SK-N-MC (cell line): Measurements from ENCODE around the gene LRP5.
"Not testable (repeated sequence)": the region's sequence is repeated elsewhere in the genome, so short reads cannot be mapped to it uniquely, and the experiment has no call there.

Experiments
- DNase-seq: peaks from one replicate; pipeline ENCODE4 v3.0.0-alpha.2; 2011; ENCODE audit warnings: low read depth, low spot score
- H3K27ac ChIP-seq: fragments of 200-600 bp; sonication (generic); 2 replicates; pipeline ENCODE4 v1.5.1; 2016; ENCODE audit warnings: mixed run types
- H3K36me3 ChIP-seq: fragments of 200-600 bp; sonication (generic); 2 replicates; pipeline ENCODE4 v1.6.1; 2017; ENCODE audit warnings: antibody characterized with exemption, low read length, mixed read lengths; ENCODE audit not compliant: insufficient read depth
- H3K4me3 ChIP-seq: fragments of 200-600 bp; sonication (generic); 2 replicates; pipeline ENCODE4 v1.5.1; 2016
- H3K9ac ChIP-seq: fragments of 200-600 bp; sonication (generic); 2 replicates; pipeline ENCODE4 v1.8.0; 2017; ENCODE audit warnings: mixed run types, mixed read lengths; ENCODE audit not compliant: insufficient read length
- H3K9me3 ChIP-seq: fragments of 200-600 bp; sonication (generic); 2 replicates; pipeline ENCODE4 v1.6.1; 2017; ENCODE audit warnings: low read depth, mild to moderate bottlenecking, antibody characterized with exemption, low read length, moderate library complexity, mixed read lengths
- EZH2 ChIP-seq: fragments of 200-600 bp; sonication (generic); IDR thresholded peaks from one replicate; pipeline ENCODE4 v1.6.1; 2017; ENCODE audit warnings: antibody characterized with exemption
- FOXP2 ChIP-seq: optimal IDR thresholded peaks from 2 replicates; pipeline ENCODE3; 2011; ENCODE audit warnings: mild to moderate bottlenecking, moderate library complexity; ENCODE audit not compliant: insufficient read depth; ENCODE audit errors: extremely low read length, control extremely low read depth
- POLR2AphosphoS5 ChIP-seq: IDR thresholded peaks from 2 replicates; pipeline ENCODE4 v1.6.1; 2012; ENCODE audit warnings: mild to moderate bottlenecking, low read depth, low read length, borderline replicate concordance

The LRP5 gene

GRCh38 chr11:68468217-68468828, 155.9 kb downstream of the LRP5 start:
- Histone ChIP-seq H3K9me3 (no peaks in the 10 kb centered on the region), H3K9ac (no peak overlapping the region), H3K27ac (no peak overlapping the region), H3K36me3 (peaks cover 74% of the 10 kb centered on the region), H3K4me3 (no peak overlapping the region)
- DNase-seq, result no peak
- TF ChIP-seq FOXP2 (no peak), POLR2AphosphoS5 (no peak), EZH2 (no peak)

DNA sequence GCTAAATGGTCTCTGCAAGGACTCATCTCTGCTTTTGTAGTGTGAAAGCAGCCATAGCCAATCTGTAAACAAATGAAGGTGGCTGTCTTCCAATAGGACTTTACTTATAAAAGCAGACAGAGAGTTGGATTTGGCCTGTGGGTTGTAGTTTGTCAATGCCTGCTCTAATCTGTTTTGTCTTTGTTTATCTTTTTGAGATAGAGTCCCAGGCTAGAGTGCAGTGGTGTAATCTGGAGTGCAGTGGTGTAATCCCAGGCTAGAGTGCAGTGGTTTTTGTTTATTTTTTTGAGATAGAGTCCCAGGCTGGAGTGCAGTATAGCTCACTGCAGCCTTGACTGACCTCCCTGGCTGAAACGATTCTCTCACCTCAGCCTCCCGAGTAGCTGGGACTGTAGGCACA, 156.7 kb downstream of the LRP5 start:
- no peaks in the 10 kb centered on the region for H3K9me3 ChIP-seq
- DNase-seq, result no peak
- TF ChIP-seq FOXP2 (no peak), EZH2 (no peak), POLR2AphosphoS5 (no peak)
- H3K36me3 ChIP-seq, result peaks cover 76% of the 10 kb centered on the region
- H3K4me3 ChIP-seq, result no peak overlapping the region
- H3K27ac ChIP-seq, result no peak overlapping the region
- H3K9ac ChIP-seq, result no peak overlapping the region

DNA sequence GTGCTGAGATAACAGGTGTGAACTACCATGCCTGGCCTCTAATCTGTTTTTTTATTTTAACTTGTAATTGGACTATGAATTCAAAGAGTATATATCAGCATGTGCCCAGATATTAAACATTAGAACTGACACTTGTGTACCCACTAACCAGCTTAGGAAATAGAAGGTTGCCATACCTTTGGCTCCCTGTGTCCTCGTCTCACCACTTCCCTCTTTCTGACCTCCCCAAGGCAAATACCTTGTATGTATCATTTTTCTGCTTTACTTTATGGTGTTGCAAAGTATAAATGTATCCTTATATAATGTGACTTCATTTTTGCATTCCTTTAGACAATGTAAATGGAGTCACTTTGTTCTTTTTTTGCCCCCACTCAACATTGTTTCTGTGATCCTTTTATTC, 157.3 kb downstream of the LRP5 start:
- no peak overlapping the region for H3K9ac ChIP-seq
- no peak overlapping the region for H3K27ac ChIP-seq
- H3K4me3 ChIP-seq, result no peak overlapping the region
- no peaks in the 10 kb centered on the region for H3K9me3 ChIP-seq
- no peak for DNase-seq
- H3K36me3 ChIP-seq, result peaks cover 80% of the 10 kb centered on the region
- TF ChIP-seq EZH2 (no peak), POLR2AphosphoS5 (no peak), FOXP2 (no peak)

DNA sequence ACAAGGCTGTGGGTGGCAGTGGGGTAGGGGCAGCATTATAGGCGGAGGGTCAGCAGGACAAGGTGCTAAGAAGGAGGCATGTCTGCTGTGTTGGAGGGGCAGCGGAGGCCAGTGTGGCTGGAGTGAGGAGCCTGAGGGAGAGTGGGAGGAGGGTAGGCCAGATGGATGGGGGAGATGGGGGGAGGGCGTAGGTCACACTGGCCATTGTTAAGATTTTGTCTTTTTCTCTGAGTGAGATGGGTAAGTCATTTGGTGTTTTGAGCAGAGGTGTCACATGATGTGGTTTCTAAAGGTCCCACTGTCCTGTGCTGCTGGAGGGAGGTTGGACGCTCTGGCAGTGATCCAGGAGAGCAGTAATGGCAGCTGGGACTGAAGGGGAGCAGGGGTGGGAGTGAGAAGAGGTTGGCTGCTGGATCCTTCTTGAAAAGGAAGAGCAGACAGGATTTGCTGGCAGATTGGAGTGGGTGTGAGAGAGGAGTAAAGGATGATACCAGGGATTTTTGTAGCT, 158.0 kb downstream of the LRP5 start:
- TF ChIP-seq POLR2AphosphoS5 (no peak), EZH2 (no peak), FOXP2 (no peak)
- no peak overlapping the region for H3K9ac ChIP-seq
- no peak overlapping the region for H3K4me3 ChIP-seq
- H3K9me3 ChIP-seq, result no peaks in the 10 kb centered on the region
- peaks cover 77% of the 10 kb centered on the region for H3K36me3 ChIP-seq
- no peak overlapping the region for H3K27ac ChIP-seq
- DNase-seq, result no peak

DNA sequence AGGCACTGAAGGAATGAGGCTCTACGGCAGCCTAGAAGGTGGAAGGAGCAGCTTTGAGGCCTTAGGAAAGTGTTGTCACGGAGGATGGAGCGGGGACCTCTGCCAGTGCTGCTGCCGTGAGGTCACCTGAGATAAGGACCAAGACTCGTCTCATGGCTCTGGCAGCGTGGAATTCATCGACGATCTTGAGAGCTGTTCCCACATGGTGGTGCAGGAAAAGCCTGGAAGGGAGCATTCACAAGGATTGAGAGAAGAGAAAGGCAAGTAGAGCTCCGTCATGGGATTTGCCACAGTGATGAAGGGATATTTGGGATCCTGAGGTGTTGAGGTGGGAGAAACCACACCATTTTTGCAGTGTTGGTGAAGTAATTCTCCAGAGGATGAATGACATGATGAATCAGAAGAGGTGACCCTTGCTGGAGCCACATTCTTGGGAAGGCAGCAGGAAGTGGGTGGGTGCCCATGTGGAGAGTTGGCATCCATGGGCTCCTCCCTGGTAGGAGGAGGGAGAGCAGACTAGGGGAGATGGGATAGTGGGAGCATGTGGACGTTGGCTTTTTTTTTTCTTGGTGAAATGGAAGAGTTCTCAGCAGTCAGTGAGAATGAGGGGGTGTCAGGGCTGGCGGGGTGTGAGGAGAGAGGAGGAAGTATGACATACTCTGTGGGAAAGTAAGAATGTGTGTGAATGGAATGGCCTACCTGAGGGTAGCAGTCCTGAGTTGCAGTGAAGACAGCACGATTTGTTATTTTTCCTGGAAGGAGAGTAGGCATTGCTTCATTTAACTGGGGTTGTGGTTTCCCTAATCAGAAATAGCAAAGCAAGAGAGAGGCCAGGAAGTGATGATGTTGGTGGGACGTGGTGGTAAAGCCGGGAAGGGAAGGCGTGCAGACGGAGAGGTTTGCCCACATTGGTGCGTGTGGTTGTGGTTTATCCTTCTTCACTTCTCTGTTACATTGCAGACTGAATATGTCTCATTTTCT, 159.3 kb downstream of the LRP5 start:
- DNase-seq, result no peak
- Histone ChIP-seq H3K9ac (no peak overlapping the region), H3K36me3 (peaks cover 68% of the 10 kb centered on the region), H3K9me3 (no peaks in the 10 kb centered on the region), H3K27ac (no peak overlapping the region), H3K4me3 (no peak overlapping the region)
- TF ChIP-seq POLR2AphosphoS5 (no peak), EZH2 (no peak), FOXP2 (no peak)

DNA sequence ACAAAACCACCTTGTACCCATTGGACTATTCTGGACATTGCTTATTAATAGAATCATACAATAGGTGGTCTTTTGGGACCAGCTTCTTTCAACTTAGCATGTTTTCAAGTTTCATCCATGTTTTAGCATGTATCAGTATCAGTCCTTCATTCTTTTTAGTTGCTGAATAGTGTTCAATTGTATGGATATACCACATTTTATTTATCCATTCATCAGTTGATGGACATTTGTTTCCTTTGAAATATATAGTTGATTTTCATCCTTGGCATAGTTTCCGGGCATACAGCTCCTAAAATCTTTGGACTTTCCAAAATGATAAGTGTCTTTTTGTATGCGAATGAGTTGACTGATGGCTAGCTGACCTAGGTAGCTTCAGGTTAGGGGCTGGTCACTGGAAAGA, 160.4 kb downstream of the LRP5 start:
- no peak overlapping the region for H3K27ac ChIP-seq
- TF ChIP-seq EZH2 (no peak), POLR2AphosphoS5 (no peak), FOXP2 (no peak)
- no peak overlapping the region for H3K9ac ChIP-seq
- no peak for DNase-seq
- no peak overlapping the region for H3K4me3 ChIP-seq
- peaks cover 69% of the 10 kb centered on the region for H3K36me3 ChIP-seq
- no peaks in the 10 kb centered on the region for H3K9me3 ChIP-seq

DNA sequence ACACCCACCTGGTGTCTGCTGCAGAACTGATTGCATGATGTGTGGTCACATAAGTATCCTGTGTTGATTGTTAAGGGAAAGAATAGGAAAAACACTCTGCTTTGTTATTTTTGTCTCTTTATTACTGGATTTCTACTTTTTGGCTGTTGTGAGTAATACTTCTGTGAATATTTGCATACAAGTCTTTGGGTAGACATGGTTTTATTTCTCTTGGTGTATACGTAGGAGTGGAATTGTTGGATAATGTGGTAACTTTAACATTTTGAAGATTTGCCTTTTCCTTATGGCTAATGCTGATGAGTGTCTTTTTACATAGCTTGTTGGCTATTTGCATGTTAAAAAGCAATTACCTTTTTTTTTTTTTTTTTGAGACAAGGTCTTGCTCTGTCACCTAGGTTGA, 161.3 kb downstream of the LRP5 start:
- TF ChIP-seq EZH2, result no peak
- no peak for TF ChIP-seq FOXP2
- no peak for TF ChIP-seq POLR2AphosphoS5
- Histone ChIP-seq H3K27ac (no peak overlapping the region), H3K9ac (no peak overlapping the region), H3K4me3 (no peak overlapping the region), H3K36me3 (peaks cover 69% of the 10 kb centered on the region), H3K9me3 (no peaks in the 10 kb centered on the region)
- DNase-seq, result no peak

DNA sequence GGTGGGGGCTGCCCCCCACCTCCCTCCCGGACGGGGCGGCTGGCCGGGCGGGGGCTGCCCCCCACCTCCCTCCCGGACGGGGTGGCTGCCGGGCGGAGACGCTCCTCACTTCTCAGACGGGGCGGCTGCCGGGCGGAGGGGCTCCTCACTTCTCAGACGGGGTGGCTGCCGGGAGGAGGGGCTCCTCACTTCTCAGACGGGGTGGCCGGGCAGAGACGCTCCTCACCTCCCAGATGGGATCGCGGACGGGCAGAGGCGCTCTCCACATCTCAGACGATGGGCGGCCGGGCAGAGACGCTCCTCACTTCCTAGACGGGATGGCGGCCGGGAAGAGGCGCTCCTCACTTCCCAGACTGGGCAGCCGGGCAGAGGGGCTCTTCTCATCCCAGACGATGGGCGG, 163.2 kb downstream of the LRP5 start:
- not testable (repeated sequence) for H3K27ac ChIP-seq, H3K4me3 ChIP-seq, H3K9ac ChIP-seq, DNase-seq
- Histone ChIP-seq H3K9me3 (peaks cover 13% of the 10 kb centered on the region), H3K36me3 (peaks cover 68% of the 10 kb centered on the region)
